GM21381 (cell line): ENCODE data around the gene SHROOM3.

Experiments
- ATAC-seq: cut with Tn5 transposase; IDR thresholded peaks from one replicate; pipeline ENCODE4 v1.9.1; 2021; ENCODE audit warnings: mild to moderate bottlenecking, moderate library complexity; ENCODE audit not compliant: unreplicated experiment

Gene SHROOM3

GRCh38 chr4:76736414-76736813 lies 301.4 kb downstream of the SHROOM3 start:
- ATAC-seq = no peak

GRCh38 chr4:76737180-76737579 lies 302.2 kb downstream of the SHROOM3 start:
- ATAC-seq = no peak

- ATAC-seq = no peak
Measured at GRCh38 chr4:76737771-76738085, 302.7 kb downstream of the SHROOM3 start.

GRCh38 chr4:76738086-76738931 lies 303.3 kb downstream of the SHROOM3 start:
- no peak for ATAC-seq

- no peak for ATAC-seq
Measured at GRCh38 chr4:76740192-76740591, 305.2 kb downstream of the SHROOM3 start.

- no peak for ATAC-seq
Measured at GRCh38 chr4:76740866-76741662, 306.0 kb downstream of the SHROOM3 start.

- ATAC-seq = no peak
Measured at GRCh38 chr4:76741663-76742020, 306.6 kb downstream of the SHROOM3 start.

- no peak for ATAC-seq
Measured at GRCh38 chr4:76744241-76744921, 309.4 kb downstream of the SHROOM3 start.

GRCh38 chr4:76745240-76745639 lies 310.2 kb downstream of the SHROOM3 start:
- no peak for ATAC-seq

GRCh38 chr4:76747563-76747962 lies 312.5 kb downstream of the SHROOM3 start:
- ATAC-seq = no peak

- peak; percentile 51 for ATAC-seq
Measured at GRCh38 chr4:76748649-76749048, 313.6 kb downstream of the SHROOM3 start.

GRCh38 chr4:76749355-76749754 lies 314.3 kb downstream of the SHROOM3 start:
- no peak for ATAC-seq

- no peak for ATAC-seq
Measured at GRCh38 chr4:76750716-76751115, 315.7 kb downstream of the SHROOM3 start.

GRCh38 chr4:76751612-76752343 lies 316.7 kb downstream of the SHROOM3 start:
- no peak for ATAC-seq

GRCh38 chr4:76752861-76753501 lies 318.0 kb downstream of the SHROOM3 start:
- no peak for ATAC-seq

GRCh38 chr4:76753814-76754213 lies 318.8 kb downstream of the SHROOM3 start:
- ATAC-seq = no peak

- ATAC-seq = no peak
Measured at GRCh38 chr4:76754439-76754838, 319.4 kb downstream of the SHROOM3 start.

- no peak for ATAC-seq
Measured at GRCh38 chr4:76755756-76756155, 320.7 kb downstream of the SHROOM3 start.

GRCh38 chr4:76756416-76756815 lies 321.4 kb downstream of the SHROOM3 start:
- no peak for ATAC-seq

- no peak for ATAC-seq
Measured at GRCh38 chr4:76757418-76757939, 322.4 kb downstream of the SHROOM3 start.
